Retinal pigment epithelial cell (primary cell): ENCODE data around the gene YTHDC2.
"Not testable (repeated sequence)": the region's sequence is repeated elsewhere in the genome, so short reads cannot be mapped to it uniquely, and the experiment has no call there.

Experiments used
- DNase-seq: peaks from one replicate; pipeline ENCODE4 v3.0.0-alpha.2; 2010; ENCODE audit warnings: low read depth
- H3K4me3 ChIP-seq: 2 replicates; pipeline ENCODE4 v1.5.1; 2011; ENCODE audit warnings: mild to moderate bottlenecking, low read length, control low read depth, moderate library complexity
- CTCF ChIP-seq: conservative IDR thresholded peaks from 2 replicates; pipeline ENCODE4 v1.5.1; 2011; ENCODE audit warnings: low read depth, low read length, control low read depth, inconsistent platforms

The YTHDC2 gene

GRCh38 chr5:113598150-113598549 is 84.7 kb downstream of the YTHDC2 start:
- TF ChIP-seq CTCF, result no peak
- no peak for DNase-seq
- no peak overlapping the region for H3K4me3 ChIP-seq

GRCh38 chr5:113598926-113599325 is 85.4 kb downstream of the YTHDC2 start:
- no peak for DNase-seq
- no peak overlapping the region for H3K4me3 ChIP-seq
- no peak for TF ChIP-seq CTCF

GRCh38 chr5:113600255-113600905 is 86.9 kb downstream of the YTHDC2 start:
- TF ChIP-seq CTCF, result no peak
- no peak for DNase-seq
- H3K4me3 ChIP-seq, result no peak overlapping the region

- no peak overlapping the region for H3K4me3 ChIP-seq
- no peak for DNase-seq
- TF ChIP-seq CTCF, result no peak
Observed at GRCh38 chr5:113601423-113601822, 87.9 kb downstream of the YTHDC2 start.

DNA sequence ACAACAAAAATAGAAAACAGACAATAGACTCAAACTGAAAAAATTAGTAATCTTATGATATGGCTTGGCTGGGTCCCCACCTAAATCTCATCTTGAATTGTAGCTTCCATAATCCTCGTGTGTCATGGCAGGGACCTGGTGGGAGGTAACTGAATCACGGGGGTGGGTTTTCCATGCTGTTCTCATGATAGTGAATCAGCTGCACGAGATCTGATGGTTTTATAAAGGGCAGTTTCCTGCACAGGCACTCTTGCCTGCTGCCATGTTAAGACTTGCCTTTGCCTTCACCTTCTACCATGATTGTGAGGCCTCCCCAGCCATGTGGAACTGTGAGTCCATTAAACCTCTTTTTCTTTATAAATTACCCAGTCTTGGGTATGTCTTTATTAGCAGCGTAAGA is 89.8 kb downstream of the YTHDC2 start:
- H3K4me3 ChIP-seq, DNase-seq: not testable (repeated sequence)

DNA sequence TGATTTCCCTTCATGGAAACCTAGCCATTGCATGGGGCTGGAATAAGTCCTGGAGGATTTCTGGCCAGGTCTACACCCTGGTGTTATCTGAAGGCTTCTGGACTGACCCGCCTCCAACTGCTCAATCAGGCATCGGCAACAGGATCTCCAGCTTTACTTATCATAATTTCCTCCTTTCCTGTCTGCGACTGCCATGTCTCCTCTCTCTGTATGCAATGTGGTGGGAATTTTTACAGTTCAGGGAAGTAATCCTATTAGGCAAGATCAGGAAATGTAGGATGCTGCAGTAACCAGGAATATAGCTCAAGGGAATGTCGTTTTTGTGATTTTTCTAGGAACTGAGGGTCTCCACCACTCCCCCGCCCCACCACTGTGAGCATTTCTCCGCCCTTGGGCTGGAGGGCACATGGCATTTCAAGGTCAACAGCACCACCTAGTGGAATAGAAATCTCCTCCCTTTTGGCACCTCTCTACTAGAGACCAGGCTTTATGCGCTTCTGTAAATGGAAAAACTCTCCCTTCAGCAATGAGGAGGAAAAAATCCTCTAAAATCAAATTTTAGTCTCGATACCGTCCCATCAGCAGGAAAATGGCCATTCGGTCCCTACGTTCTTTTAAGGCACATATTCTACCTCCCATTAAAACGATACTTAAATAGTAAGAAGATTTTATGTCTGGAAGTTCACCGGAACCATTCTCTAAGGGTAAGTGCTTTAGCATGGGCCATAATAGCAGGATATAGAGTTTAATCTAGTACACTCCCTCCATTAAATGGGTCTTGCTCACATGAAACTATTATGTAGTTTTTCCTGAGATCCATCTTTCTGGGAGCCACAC is 93.0 kb downstream of the YTHDC2 start:
- H3K4me3 ChIP-seq, result no peak overlapping the region
- no peak for DNase-seq
- peak; percentile 70 for TF ChIP-seq CTCF

GRCh38 chr5:113607361-113607760 is 93.9 kb downstream of the YTHDC2 start:
- no peak for TF ChIP-seq CTCF
- no peak for DNase-seq
- no peak overlapping the region for H3K4me3 ChIP-seq
